Caki2 (cell line): ENCODE results near the gene NPB. TPM values are rescaled to one million over a fixed set of nuclear protein-coding genes. Genes with fewer than 3 reads are reported as not detected.

ENCODE experiments used
- DNase-seq: peaks from one replicate; pipeline ENCODE4 v3.0.0-alpha.2; 2015; ENCODE audit warnings: low read depth
- in situ Hi-C: cut with HindIII; loops from 2 replicates; pipeline ENCODE4 v1.10.0; 2016; ENCODE audit warnings: low sequenced_read_pairs, low pct_unique_long_range_greater_than_20kb, mixed read lengths
- total RNA-seq: library from RNA; depleted of rRNA; stranded (reverse); fragments of >200 nt; shearing (Covaris generic); gene quantifications from 2 replicates; pipeline ENCODE4 v1.2.3, GENCODE V29; 2014; ENCODE audit warnings: low replicate concordance

The NPB gene
- total RNA-seq, 1 experiment from 2014 or later: 0.07 TPM

GRCh38 chr17:81930142-81931125, 28.4 kb downstream of the NPB start:
- no peak for DNase-seq
- in situ Hi-C loops: no loop called here

GRCh38 chr17:81931189-81931556, 29.1 kb downstream of the NPB start:
- DNase-seq: no peak
- in situ Hi-C loops: no loop called here

- DNase-seq: no peak
- in situ Hi-C loops: no loop called here
Measured at GRCh38 chr17:81931557-81932332, 29.7 kb downstream of the NPB start.

- in situ Hi-C loops: no loop called here
Measured at GRCh38 chr17:81932333-81932983, 30.4 kb downstream of the NPB start.

GRCh38 chr17:81933178-81933699, 31.2 kb downstream of the NPB start:
- no peak for DNase-seq
- in situ Hi-C loops: no loop called here

More at GRCh38 chr17:81932333-81932983, 30.4 kb downstream of the NPB start:
- DNase-seq: no peak

GRCh38 chr17:81934098-81934757, 32.2 kb downstream of the NPB start:
- in situ Hi-C loops: no loop called here
- DNase-seq: no peak

GRCh38 chr17:81934850-81935708, 33.0 kb downstream of the NPB start:
- in situ Hi-C loops: no loop called here
- no peak for DNase-seq

- in situ Hi-C loops: no loop called here
- no peak for DNase-seq
Measured at GRCh38 chr17:81935709-81936084, 33.7 kb downstream of the NPB start.

- no peak for DNase-seq
- in situ Hi-C loops: no loop called here
Measured at GRCh38 chr17:81939218-81939617, 37.2 kb downstream of the NPB start.

GRCh38 chr17:81939881-81940385, 37.9 kb downstream of the NPB start:
- in situ Hi-C loops: no loop called here
- no peak for DNase-seq

GRCh38 chr17:81940538-81941483, 38.8 kb downstream of the NPB start:
- in situ Hi-C loops: no loop called here

GRCh38 chr17:81941484-81942166, 39.6 kb downstream of the NPB start:
- no peak for DNase-seq
- in situ Hi-C loops: no loop called here

More at GRCh38 chr17:81940538-81941483, 38.8 kb downstream of the NPB start:
- no peak for DNase-seq

- in situ Hi-C loops: no loop called here
- DNase-seq: no peak
Measured at GRCh38 chr17:81942167-81942553, 40.1 kb downstream of the NPB start.

GRCh38 chr17:81944858-81945257, 42.8 kb downstream of the NPB start:
- in situ Hi-C loops: no loop called here
- DNase-seq: no peak

- in situ Hi-C loops: no loop called here
Measured at GRCh38 chr17:81947189-81947588, 45.2 kb downstream of the NPB start, which contains the start of gene MYADML2. TSS of gene MYADML2 (minus strand) at chr17:81947233. CDS start at chr17:81941741, 5,492 bp downstream.

More at GRCh38 chr17:81947189-81947588, 45.2 kb downstream of the NPB start, which contains the start of gene MYADML2:
- no peak for DNase-seq
